Activated CD8-positive, alpha-beta memory T cell treated with anti-CD3 and anti-CD28 coated beads for 24 hours (primary cell): Measurements from ENCODE around the gene NUBP2.

Source experiments
- DNase-seq: peaks from one replicate; pipeline ENCODE4 v3.0.0-alpha.2; 2020

Gene NUBP2

GRCh38 chr16:1759511-1759910 lies 23.2 kb upstream of the NUBP2 start:
- DNase-seq, result no peak

GRCh38 chr16:1760911-1761310 lies 21.8 kb upstream of the NUBP2 start:
- DNase-seq, result no peak

- DNase-seq, result no peak
These were observed 21.0 kb upstream of the NUBP2 start for GRCh38 chr16:1761751-1762150.

- no peak for DNase-seq
These were observed 20.4 kb upstream of the NUBP2 start for GRCh38 chr16:1762196-1762878.

- no peak for DNase-seq
These were observed 19.8 kb upstream of the NUBP2 start for GRCh38 chr16:1762879-1763520.

GRCh38 chr16:1763521-1764511 lies 18.9 kb upstream of the NUBP2 start:
- DNase-seq, result no peak

GRCh38 chr16:1764971-1765370 lies 17.8 kb upstream of the NUBP2 start:
- no peak for DNase-seq

- no peak for DNase-seq
These were observed 16.9 kb upstream of the NUBP2 start for GRCh38 chr16:1765826-1766225.

- no peak for DNase-seq
These were observed 16.5 kb upstream of the NUBP2 start for GRCh38 chr16:1766231-1766630.

- DNase-seq, result no peak
These were observed 16.1 kb upstream of the NUBP2 start for GRCh38 chr16:1766701-1767100.

GRCh38 chr16:1767116-1767994 lies 15.4 kb upstream of the NUBP2 start:
- DNase-seq, result no peak

- no peak for DNase-seq
These were observed 14.5 kb upstream of the NUBP2 start for GRCh38 chr16:1768061-1768766.

GRCh38 chr16:1768767-1769401 lies 13.9 kb upstream of the NUBP2 start:
- DNase-seq, result no peak

GRCh38 chr16:1769402-1770300 lies 13.1 kb upstream of the NUBP2 start:
- no peak for DNase-seq

- peak; percentile 84 for DNase-seq
These were observed 12.2 kb upstream of the NUBP2 start for GRCh38 chr16:1770328-1771187.

- DNase-seq, result peak; percentile 91
These were observed 11.4 kb upstream of the NUBP2 start, which contains the start of gene NME3 for GRCh38 chr16:1771188-1771863. TSS of gene NME3 (minus strand) at chr16:1771543. CDS start at chr16:1771534, 9 bp downstream.

GRCh38 chr16:1771864-1772361 lies 10.8 kb upstream of the NUBP2 start:
- DNase-seq, result no peak

GRCh38 chr16:1772362-1772907 lies 10.3 kb upstream of the NUBP2 start, which contains the start of gene EME2:
TSS of gene EME2 (plus strand) at chr16:1772810. CDS start at chr16:1773228, 418 bp downstream.
- peak; percentile 85 for DNase-seq
